Hepatocyte (in vitro differentiated cells): ENCODE measurements around the gene SNRPE. TPM values are rescaled to one million over a fixed set of nuclear protein-coding genes. Genes with fewer than 3 reads are reported as not detected.

ENCODE experiments used
- DNase-seq: peaks from one replicate; pipeline ENCODE4 v3.0.0-alpha.2; 2016; ENCODE audit warnings: low spot score
- H2AFZ ChIP-seq: fragments of 200-600 bp; sonication (generic); 2 replicates; pipeline ENCODE4 v1.6.0; 2016; ENCODE audit warnings: antibody characterized with exemption, mild to moderate bottlenecking
- H3K27ac ChIP-seq: fragments of 200-600 bp; sonication (generic); 2 replicates; pipeline ENCODE4 v1.5.1; 2016; ENCODE audit warnings: mild to moderate bottlenecking
- H3K27me3 ChIP-seq: fragments of 200-600 bp; sonication (generic); 2 replicates; pipeline ENCODE4 v1.6.1; 2016
- H3K36me3 ChIP-seq: fragments of 200-600 bp; sonication (generic); replicated peaks from 2 replicates; pipeline ENCODE4 v1.5.1; 2016; ENCODE audit warnings: low read depth; ENCODE audit not compliant: insufficient read depth
- H3K4me1 ChIP-seq: fragments of 200-600 bp; sonication (generic); 2 replicates; pipeline ENCODE4 v1.5.1; 2016; ENCODE audit warnings: mild to moderate bottlenecking, moderate library complexity; ENCODE audit not compliant: insufficient read depth
- H3K4me2 ChIP-seq: fragments of 200-600 bp; sonication (generic); 2 replicates; pipeline ENCODE4 v1.6.0; 2016
- H3K4me3 ChIP-seq: fragments of 200-600 bp; sonication (generic); 2 replicates; pipeline ENCODE4 v1.5.1; 2016; ENCODE audit warnings: mild to moderate bottlenecking
- H3K79me2 ChIP-seq: fragments of 200-600 bp; sonication (generic); 2 replicates; pipeline ENCODE4 v1.6.0; 2017; ENCODE audit warnings: mild to moderate bottlenecking
- H3K9me2 ChIP-seq: fragments of 200-600 bp; sonication (generic); replicated peaks from 2 replicates; pipeline ENCODE4 v1.6.0; 2017; ENCODE audit warnings: mild to moderate bottlenecking; ENCODE audit not compliant: insufficient read depth
- H3K9me3 ChIP-seq: fragments of 200-600 bp; sonication (generic); 2 replicates; pipeline ENCODE4 v1.5.1; 2016; ENCODE audit warnings: low read depth, mild to moderate bottlenecking
- H4K20me1 ChIP-seq: fragments of 200-600 bp; sonication (generic); 2 replicates; pipeline ENCODE4 v1.6.0; 2016; ENCODE audit warnings: mild to moderate bottlenecking; ENCODE audit not compliant: insufficient read depth, poor library complexity, severe bottlenecking
- EZH2 ChIP-seq: fragments of 200-600 bp; sonication (generic); IDR thresholded peaks from 2 replicates; pipeline ENCODE4 v1.6.1; 2016; ENCODE audit warnings: antibody characterized with exemption, mild to moderate bottlenecking, borderline replicate concordance
- EZH2phosphoT487 ChIP-seq: fragments of 200-600 bp; sonication (generic); IDR thresholded peaks from one replicate; pipeline ENCODE4 v1.6.1; 2018; ENCODE audit warnings: antibody characterized with exemption, mild to moderate bottlenecking, low read depth, moderate library complexity; ENCODE audit not compliant: unreplicated experiment, severe bottlenecking
- WGBS: methylation state at CpG from one replicate; pipeline ENCODE4 v1.1.6; 2016; ENCODE audit warnings: low lambda C conversion rate; ENCODE audit errors: missing lambda C conversion rate; 5-methylcytosine and 5-hydroxymethylcytosine counted together
- polyA plus RNA-seq: library from polyadenylated mRNA; unstranded; fragments of >200 nt; fragmentation: Nextera tagmentation; extraction: Ambion mirVana; gene quantifications from 2 replicates; pipeline ENCODE4 v1.2.1, GENCODE V29; 2016
- total RNA-seq: library from RNA; depleted of rRNA; stranded (reverse); fragments of >200 nt; gene quantifications from 2 replicates; pipeline ENCODE4 v1.2.3, GENCODE V29; 2014
- TF ChIP-seq, protein P1 (sequence below): fragments of 200-600 bp; sonication (generic); IDR thresholded peaks from 2 replicates; pipeline ENCODE4 v1.5.1; 2016; ENCODE audit warnings: antibody characterized with exemption, mild to moderate bottlenecking; ENCODE audit not compliant: poor library complexity

SNRPE gene
- 73.2 and 94.5 TPM in 2 replicates for total RNA-seq
- polyA plus RNA-seq: 267 and 272 TPM in 2 replicates

DNA sequence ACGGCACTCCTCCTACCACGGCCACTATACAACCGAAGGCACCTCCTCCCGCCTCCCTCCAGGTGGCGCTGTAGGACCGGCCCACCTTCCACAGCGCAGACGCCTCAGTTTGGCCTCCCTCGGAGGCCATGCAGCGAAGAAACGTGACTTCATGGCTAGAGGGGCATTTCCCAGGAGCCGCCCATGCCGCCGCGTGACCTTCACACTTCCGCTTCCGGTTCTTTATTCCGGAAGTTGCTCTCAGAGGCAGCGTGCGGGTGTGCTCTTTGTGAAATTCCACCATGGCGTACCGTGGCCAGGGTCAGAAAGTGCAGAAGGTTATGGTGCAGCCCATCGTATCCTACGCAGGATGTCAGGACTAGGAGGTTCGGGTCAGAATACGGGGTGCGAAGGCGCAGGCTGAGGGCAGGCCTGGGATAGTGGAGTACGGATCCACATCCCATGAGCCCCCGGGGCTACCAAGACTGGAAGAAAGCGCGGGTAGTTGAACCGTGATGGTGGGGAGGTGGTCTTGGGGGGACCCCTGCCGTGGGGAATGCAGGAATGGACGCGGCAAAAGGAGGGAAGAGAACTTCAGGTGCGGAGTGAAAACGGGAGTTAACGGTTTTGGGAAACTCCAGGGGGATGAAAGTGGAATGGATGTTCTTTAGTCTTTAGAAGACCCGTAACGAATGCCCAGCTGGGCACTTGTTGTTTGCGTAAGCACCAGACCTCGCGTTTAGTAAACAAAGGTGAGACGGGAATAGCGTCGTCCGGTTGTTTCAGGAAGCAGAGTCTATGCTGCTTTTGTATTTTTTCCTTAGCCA is at the start of gene SNRPE:
Gene SNRPE (plus strand): TSS at position 221 of the 806 bp plus-strand sequence. CDS start 61 bp downstream, at position 282.
- peak within 1 kb of the TSS; percentile 56 for H3K4me3 ChIP-seq
- peak within 1 kb of the TSS; percentile 93 for H3K4me2 ChIP-seq
- H3K27ac ChIP-seq: peak within 1 kb of the TSS; percentile 84
- no peaks in the 10 kb centered on the region for H3K9me3 ChIP-seq
- H3K79me2 ChIP-seq: peaks cover 27% of the 10 kb centered on the region
- peaks cover 10% of the 10 kb centered on the region for H3K4me1 ChIP-seq
- TF ChIP-seq EZH2phosphoT487: no peak
- TF ChIP-seq, protein P1, sequence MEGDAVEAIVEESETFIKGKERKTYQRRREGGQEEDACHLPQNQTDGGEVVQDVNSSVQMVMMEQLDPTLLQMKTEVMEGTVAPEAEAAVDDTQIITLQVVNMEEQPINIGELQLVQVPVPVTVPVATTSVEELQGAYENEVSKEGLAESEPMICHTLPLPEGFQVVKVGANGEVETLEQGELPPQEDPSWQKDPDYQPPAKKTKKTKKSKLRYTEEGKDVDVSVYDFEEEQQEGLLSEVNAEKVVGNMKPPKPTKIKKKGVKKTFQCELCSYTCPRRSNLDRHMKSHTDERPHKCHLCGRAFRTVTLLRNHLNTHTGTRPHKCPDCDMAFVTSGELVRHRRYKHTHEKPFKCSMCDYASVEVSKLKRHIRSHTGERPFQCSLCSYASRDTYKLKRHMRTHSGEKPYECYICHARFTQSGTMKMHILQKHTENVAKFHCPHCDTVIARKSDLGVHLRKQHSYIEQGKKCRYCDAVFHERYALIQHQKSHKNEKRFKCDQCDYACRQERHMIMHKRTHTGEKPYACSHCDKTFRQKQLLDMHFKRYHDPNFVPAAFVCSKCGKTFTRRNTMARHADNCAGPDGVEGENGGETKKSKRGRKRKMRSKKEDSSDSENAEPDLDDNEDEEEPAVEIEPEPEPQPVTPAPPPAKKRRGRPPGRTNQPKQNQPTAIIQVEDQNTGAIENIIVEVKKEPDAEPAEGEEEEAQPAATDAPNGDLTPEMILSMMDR: peak; percentile 95
- no peak for TF ChIP-seq EZH2
- peak within 1 kb of the TSS; percentile 59 for H2AFZ ChIP-seq
- DNase-seq: peak; percentile 98
- 2% methylated on average over 48 of the region's 48 CpGs for WGBS
- no peaks in the 10 kb centered on the region for H4K20me1 ChIP-seq
- no peaks in the 10 kb centered on the region for H3K27me3 ChIP-seq
- H3K9me2 ChIP-seq: no peaks in the 10 kb centered on the region
- H3K36me3 ChIP-seq: no peaks in the 10 kb centered on the region

- Histone ChIP-seq H4K20me1 (peaks cover 69% of the 10 kb centered on the region), H3K4me1 (no peaks in the 10 kb centered on the region), H3K4me2 (no peak overlapping the region), H3K79me2 (peaks cover 99% of the 10 kb centered on the region), H2AFZ (no peak overlapping the region), H3K27me3 (no peaks in the 10 kb centered on the region), H3K9me3 (no peaks in the 10 kb centered on the region), H3K27ac (no peak overlapping the region), H3K9me2 (no peaks in the 10 kb centered on the region), H3K4me3 (no peak overlapping the region), H3K36me3 (no peaks in the 10 kb centered on the region)
- no peak for DNase-seq
- WGBS: 97% methylated on average over 2 of the region's 2 CpGs
- no peak for TF ChIP-seq EZH2
- TF ChIP-seq, protein P1: no peak
Observed at GRCh38 chr1:203813581-203814341, 47.6 kb upstream of the SNRPE start.

- Histone ChIP-seq H4K20me1 (peaks cover 58% of the 10 kb centered on the region), H3K36me3 (no peaks in the 10 kb centered on the region)
Observed at GRCh38 chr1:203818399-203818798, 43.0 kb upstream of the SNRPE start.

GRCh38 chr1:203823306-203823705 is 38.1 kb upstream of the SNRPE start:
- peaks cover 66% of the 10 kb centered on the region for H4K20me1 ChIP-seq

More at GRCh38 chr1:203818399-203818798, 43.0 kb upstream of the SNRPE start:
- no peak overlapping the region for H3K4me2 ChIP-seq
- H3K4me1 ChIP-seq: no peaks in the 10 kb centered on the region
- H3K9me2 ChIP-seq: no peaks in the 10 kb centered on the region
- H3K79me2 ChIP-seq: peaks cover 98% of the 10 kb centered on the region
- TF ChIP-seq EZH2phosphoT487: no peak
- no peak for DNase-seq
- no peak overlapping the region for H3K4me3 ChIP-seq
- no peak overlapping the region for H2AFZ ChIP-seq
- H3K27me3 ChIP-seq: no peaks in the 10 kb centered on the region
- H3K27ac ChIP-seq: no peak overlapping the region
- H3K9me3 ChIP-seq: no peaks in the 10 kb centered on the region
- 97% methylated on average over 6 of the region's 6 CpGs for WGBS

More at GRCh38 chr1:203823306-203823705, 38.1 kb upstream of the SNRPE start:
- no peak for TF ChIP-seq EZH2
- TF ChIP-seq, protein P1: no peak
- TF ChIP-seq EZH2phosphoT487: no peak
- Histone ChIP-seq H3K4me3 (no peak overlapping the region), H3K27me3 (no peaks in the 10 kb centered on the region), H3K79me2 (peaks cover 91% of the 10 kb centered on the region), H3K36me3 (peaks cover 2% of the 10 kb centered on the region), H3K9me2 (no peaks in the 10 kb centered on the region), H2AFZ (no peak overlapping the region), H3K27ac (no peak overlapping the region), H3K4me2 (no peak overlapping the region), H3K4me1 (no peaks in the 10 kb centered on the region), H3K9me3 (no peaks in the 10 kb centered on the region)
- no peak for DNase-seq
- whole genome bisulfite sequencing: 85% methylated on average over 1 of the region's 1 CpG
